ENCODE data around the gene HOXB1. TPM values are rescaled to one million over a fixed set of nuclear protein-coding genes. Genes with fewer than 3 reads are reported as not detected.

The HOXB1 gene
- total RNA-seq, 1 donor from 2014 or later, result not detected

GRCh38 chr17:48549914-48550501 is 19.2 kb upstream of the HOXB1 start:
- no peaks in the 10 kb centered on the region for H3K9me3 ChIP-seq (ENCODE audit: low read depth)
- no peaks in the 10 kb centered on the region for H3K36me3 ChIP-seq
- no peaks in the 10 kb centered on the region for H3K4me1 ChIP-seq
- H3K27ac ChIP-seq, result no peak overlapping the region
- H4K20me1 ChIP-seq (ENCODE audit: low read depth), result peaks cover 98% of the 10 kb centered on the region
- TF ChIP-seq, protein P1, sequence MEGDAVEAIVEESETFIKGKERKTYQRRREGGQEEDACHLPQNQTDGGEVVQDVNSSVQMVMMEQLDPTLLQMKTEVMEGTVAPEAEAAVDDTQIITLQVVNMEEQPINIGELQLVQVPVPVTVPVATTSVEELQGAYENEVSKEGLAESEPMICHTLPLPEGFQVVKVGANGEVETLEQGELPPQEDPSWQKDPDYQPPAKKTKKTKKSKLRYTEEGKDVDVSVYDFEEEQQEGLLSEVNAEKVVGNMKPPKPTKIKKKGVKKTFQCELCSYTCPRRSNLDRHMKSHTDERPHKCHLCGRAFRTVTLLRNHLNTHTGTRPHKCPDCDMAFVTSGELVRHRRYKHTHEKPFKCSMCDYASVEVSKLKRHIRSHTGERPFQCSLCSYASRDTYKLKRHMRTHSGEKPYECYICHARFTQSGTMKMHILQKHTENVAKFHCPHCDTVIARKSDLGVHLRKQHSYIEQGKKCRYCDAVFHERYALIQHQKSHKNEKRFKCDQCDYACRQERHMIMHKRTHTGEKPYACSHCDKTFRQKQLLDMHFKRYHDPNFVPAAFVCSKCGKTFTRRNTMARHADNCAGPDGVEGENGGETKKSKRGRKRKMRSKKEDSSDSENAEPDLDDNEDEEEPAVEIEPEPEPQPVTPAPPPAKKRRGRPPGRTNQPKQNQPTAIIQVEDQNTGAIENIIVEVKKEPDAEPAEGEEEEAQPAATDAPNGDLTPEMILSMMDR (IDR thresholded peaks at IDR 0.05), result peak; percentile 44
- no peak for TF ChIP-seq EZH2 (IDR thresholded peaks at IDR 0.05)
- H3K27me3 Mint-ChIP-seq (ENCODE audit: insufficient read depth, low read depth), result peaks cover 91% of the 10 kb centered on the region
- no peak overlapping the region for H2AFZ ChIP-seq (replicated peaks)
- H3K9ac ChIP-seq, result no peak overlapping the region
- no peak overlapping the region for H3K4me3 ChIP-seq
- peaks cover 7% of the 10 kb centered on the region for H3K9me3 Mint-ChIP-seq
- H3K4me2 ChIP-seq, result no peak overlapping the region
- H3F3A ChIP-seq (ENCODE audit: low read depth), result peaks cover 11% of the 10 kb centered on the region
- no peaks in the 10 kb centered on the region for H3K36me3 Mint-ChIP-seq
- no peaks in the 10 kb centered on the region for H3K79me2 ChIP-seq (ENCODE audit: low read depth)
- H3K27me3 ChIP-seq, result peaks cover 100% of the 10 kb centered on the region
- H3K4me3 Mint-ChIP-seq, result no peak overlapping the region
- H3K4me1 Mint-ChIP-seq, result peaks cover 4% of the 10 kb centered on the region
- DNase-seq (ENCODE audit: low spot score), result no peak
- no peak overlapping the region for H3K27ac Mint-ChIP-seq

DNA sequence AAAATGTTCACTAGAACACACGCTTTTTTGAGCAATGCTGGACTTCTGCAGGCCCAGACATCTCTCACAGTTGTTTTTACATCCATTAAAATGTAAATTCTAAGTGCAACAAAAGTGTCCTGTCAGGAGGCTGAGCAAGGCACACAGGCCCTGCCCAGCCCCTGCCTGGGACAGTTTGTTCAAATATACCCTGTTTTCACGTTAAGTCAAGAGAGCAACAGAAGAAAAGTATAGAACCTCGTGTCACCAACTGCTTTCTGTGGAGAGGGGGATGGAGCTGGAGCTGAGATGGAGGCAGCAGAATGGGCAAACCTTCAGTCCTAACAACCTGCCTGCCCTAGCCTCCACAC is 18.4 kb upstream of the HOXB1 start:
- no peak overlapping the region for H3K4me3 Mint-ChIP-seq
- H3K27ac Mint-ChIP-seq, result no peak overlapping the region
- Histone ChIP-seq H3K4me2 (no peak overlapping the region), H3K9me3 (ENCODE audit: low read depth) (no peaks in the 10 kb centered on the region), H3K36me3 (no peaks in the 10 kb centered on the region), H3K27ac (no peak overlapping the region), H3K4me1 (no peaks in the 10 kb centered on the region), H4K20me1 (ENCODE audit: low read depth) (peaks cover 98% of the 10 kb centered on the region), H3K27me3 (peaks cover 100% of the 10 kb centered on the region), H3K79me2 (ENCODE audit: low read depth) (no peaks in the 10 kb centered on the region), H2AFZ (replicated peaks) (no peak overlapping the region), H3K9ac (no peak overlapping the region), H3F3A (ENCODE audit: low read depth) (peaks cover 8% of the 10 kb centered on the region), H3K4me3 (no peak overlapping the region)
- no peaks in the 10 kb centered on the region for H3K36me3 Mint-ChIP-seq
- H3K9me3 Mint-ChIP-seq, result peaks cover 7% of the 10 kb centered on the region
- H3K4me1 Mint-ChIP-seq, result peaks cover 4% of the 10 kb centered on the region
- no peak for DNase-seq (ENCODE audit: low spot score)
- TF ChIP-seq, protein P1 (IDR thresholded peaks at IDR 0.05), result no peak
- TF ChIP-seq EZH2 (IDR thresholded peaks at IDR 0.05), result no peak
- TF ChIP-seq EZH2phosphoT487 (IDR thresholded peaks at IDR 0.05), result no peak
- peaks cover 91% of the 10 kb centered on the region for H3K27me3 Mint-ChIP-seq (ENCODE audit: insufficient read depth, low read depth)

DNA sequence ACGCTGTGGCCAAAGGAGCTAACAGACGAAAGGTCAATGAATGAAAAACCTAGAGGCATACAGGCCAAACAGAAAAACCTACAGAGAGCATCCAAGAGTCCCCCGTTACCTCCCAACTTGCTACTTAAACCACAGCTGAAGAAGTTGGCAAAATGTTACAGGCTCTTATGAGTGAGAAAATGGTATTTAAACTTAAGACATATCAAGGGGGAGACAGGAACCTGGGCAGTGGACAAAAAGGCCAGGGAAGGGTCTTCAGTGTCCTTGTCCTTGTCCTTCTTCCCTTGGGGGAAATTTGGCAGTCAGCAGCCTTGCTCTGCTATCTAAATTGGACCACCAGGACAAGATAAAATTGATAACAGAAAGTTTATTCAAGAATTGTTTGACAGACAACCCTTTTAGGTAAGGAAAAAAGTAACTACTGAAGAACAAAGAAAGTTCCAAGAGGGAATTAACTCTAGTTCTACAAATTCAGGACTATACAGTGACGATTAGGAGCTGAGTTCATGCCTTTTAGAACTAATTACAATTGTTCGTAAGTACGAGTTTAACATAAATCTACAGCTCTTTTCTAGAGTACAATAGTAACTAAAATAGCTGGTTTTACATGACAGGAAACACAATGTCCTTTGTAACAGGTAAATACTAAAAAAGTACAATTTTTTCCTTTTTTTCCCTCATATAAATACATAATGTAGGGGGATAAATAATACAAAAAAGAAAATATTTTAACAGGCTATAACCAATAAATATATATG is 17.9 kb upstream of the HOXB1 start:
- Mint-ChIP-seq H3K27me3 (ENCODE audit: insufficient read depth, low read depth) (peaks cover 91% of the 10 kb centered on the region), H3K27ac (no peak overlapping the region), H3K4me3 (no peak overlapping the region), H3K9me3 (peaks cover 9% of the 10 kb centered on the region), H3K4me1 (peaks cover 7% of the 10 kb centered on the region), H3K36me3 (no peaks in the 10 kb centered on the region)
- H4K20me1 ChIP-seq (ENCODE audit: low read depth), result peaks cover 98% of the 10 kb centered on the region
- no peak overlapping the region for H3K9ac ChIP-seq
- H3K79me2 ChIP-seq (ENCODE audit: low read depth), result no peaks in the 10 kb centered on the region
- H3K4me3 ChIP-seq, result no peak overlapping the region
- H3K27me3 ChIP-seq, result peaks cover 100% of the 10 kb centered on the region
- no peaks in the 10 kb centered on the region for H3K9me3 ChIP-seq (ENCODE audit: low read depth)
- H3K27ac ChIP-seq, result no peak overlapping the region
- H3K4me2 ChIP-seq, result no peak overlapping the region
- no peaks in the 10 kb centered on the region for H3K4me1 ChIP-seq
- no peak for TF ChIP-seq EZH2 (IDR thresholded peaks at IDR 0.05)
- TF ChIP-seq, protein P1 (IDR thresholded peaks at IDR 0.05), result no peak
- TF ChIP-seq EZH2phosphoT487 (IDR thresholded peaks at IDR 0.05), result peak; percentile 65
- H2AFZ ChIP-seq (replicated peaks), result no peak overlapping the region
- no peaks in the 10 kb centered on the region for H3K36me3 ChIP-seq
- peaks cover 4% of the 10 kb centered on the region for H3F3A ChIP-seq (ENCODE audit: low read depth)
- DNase-seq (ENCODE audit: low spot score), result no peak
